ENCODE measurements around the gene TLR9. TPM values are rescaled to one million over a fixed set of nuclear protein-coding genes. Genes with fewer than 3 reads are reported as not detected.

The TLR9 gene
- total and polyA plus RNA-seq, 2 donors from 2014 or later = 0.94 TPM; not detected in 1

DNA sequence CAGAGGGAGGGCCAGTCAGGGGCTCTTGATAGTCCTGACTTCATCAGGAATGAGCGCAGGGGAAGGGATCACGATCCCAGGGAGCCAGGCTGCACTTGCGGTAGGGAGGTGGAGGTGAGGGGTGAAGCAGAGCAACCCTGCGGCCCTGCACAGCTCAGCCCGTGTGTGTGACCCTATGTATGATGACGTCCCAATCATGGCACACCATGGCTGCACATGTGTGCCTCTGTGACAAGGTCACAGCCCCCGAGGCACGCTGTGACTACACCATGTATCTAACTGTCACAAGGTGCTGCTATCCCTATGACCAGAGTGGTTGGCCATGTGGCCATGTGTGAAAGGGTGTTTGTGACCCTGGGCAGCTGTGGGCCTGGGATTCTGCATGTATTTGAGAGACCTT, 40.8 kb downstream of the TLR9 start:
- Histone ChIP-seq H3K27me3 (ENCODE audit: control insufficient read depth, insufficient read depth, low read length) (no peaks in the 10 kb centered on the region), H3K36me3 (ENCODE audit: control insufficient read depth in 2 of 3, insufficient read depth in 3 of 3, low read length in 3 of 3) (no peaks in the 10 kb centered on the region), H3K9ac (ENCODE audit: low read length in 3 of 3) (no peak overlapping the region), H3K9me3 (ENCODE audit: control insufficient read depth in 2 of 3, insufficient read depth in 1 of 3, low read length in 3 of 3) (no peaks in the 10 kb centered on the region), H3K4me3 (ENCODE audit: low read length in 3 of 3) (no peak overlapping the region), H3K27ac (ENCODE audit: low read depth in 2 of 2, low read length in 2 of 2) (no peak overlapping the region), H3K4me1 (ENCODE audit: control insufficient read depth in 2 of 3, insufficient read depth in 2 of 3, low read depth in 1 of 3, low read length in 3 of 3) (peaks cover 0 to 2% (median 0%) of the 10 kb centered on the region in 3 donors)
- FAIRE-seq (no peak), DNase-seq (no peak)
- TF ChIP-seq, protein P1, sequence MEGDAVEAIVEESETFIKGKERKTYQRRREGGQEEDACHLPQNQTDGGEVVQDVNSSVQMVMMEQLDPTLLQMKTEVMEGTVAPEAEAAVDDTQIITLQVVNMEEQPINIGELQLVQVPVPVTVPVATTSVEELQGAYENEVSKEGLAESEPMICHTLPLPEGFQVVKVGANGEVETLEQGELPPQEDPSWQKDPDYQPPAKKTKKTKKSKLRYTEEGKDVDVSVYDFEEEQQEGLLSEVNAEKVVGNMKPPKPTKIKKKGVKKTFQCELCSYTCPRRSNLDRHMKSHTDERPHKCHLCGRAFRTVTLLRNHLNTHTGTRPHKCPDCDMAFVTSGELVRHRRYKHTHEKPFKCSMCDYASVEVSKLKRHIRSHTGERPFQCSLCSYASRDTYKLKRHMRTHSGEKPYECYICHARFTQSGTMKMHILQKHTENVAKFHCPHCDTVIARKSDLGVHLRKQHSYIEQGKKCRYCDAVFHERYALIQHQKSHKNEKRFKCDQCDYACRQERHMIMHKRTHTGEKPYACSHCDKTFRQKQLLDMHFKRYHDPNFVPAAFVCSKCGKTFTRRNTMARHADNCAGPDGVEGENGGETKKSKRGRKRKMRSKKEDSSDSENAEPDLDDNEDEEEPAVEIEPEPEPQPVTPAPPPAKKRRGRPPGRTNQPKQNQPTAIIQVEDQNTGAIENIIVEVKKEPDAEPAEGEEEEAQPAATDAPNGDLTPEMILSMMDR (IDR thresholded peaks at IDR 0.05; ENCODE audit: borderline replicate concordance, extremely low read depth, insufficient read depth) = no peak
- intact Hi-C loops (cut with DNase I) = no loop called here

DNA sequence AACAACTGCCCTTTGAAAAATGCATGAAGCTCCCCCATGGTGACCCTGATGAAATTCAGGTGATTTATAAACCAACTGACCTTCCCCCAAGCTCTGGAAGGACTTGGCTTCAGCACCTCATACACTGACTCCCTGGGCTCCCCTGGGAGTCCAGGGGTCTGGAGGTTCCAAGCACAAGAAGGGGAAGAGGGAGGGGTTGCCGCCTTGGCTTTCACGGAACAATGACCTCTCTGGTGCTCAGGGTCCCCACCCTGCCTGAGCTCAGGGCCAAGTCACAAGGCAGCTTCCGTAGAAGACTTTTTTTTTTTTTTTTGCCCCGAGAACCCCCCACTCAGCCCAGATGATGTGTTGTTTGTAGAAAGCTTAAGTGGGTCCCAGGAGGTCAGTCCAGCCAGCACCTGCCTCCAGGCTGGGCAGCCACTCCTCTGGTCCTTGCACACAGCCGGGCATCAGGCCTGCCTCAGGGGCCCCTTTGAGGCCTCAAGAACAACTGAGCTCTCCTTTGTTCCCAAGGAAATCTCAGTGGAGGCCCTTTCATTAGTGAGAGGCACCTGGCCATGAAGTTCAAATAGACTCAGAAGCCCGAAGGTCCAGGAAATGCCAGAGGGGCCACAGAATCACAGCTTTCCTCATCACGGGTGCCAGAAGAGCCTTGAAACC, 41.5 kb downstream of the TLR9 start:
- no peak overlapping the region for H3K4me3 ChIP-seq (ENCODE audit: low read length in 3 of 3)
- no peaks in the 10 kb centered on the region for H3K4me1 ChIP-seq (ENCODE audit: control insufficient read depth in 2 of 3, insufficient read depth in 2 of 3, low read depth in 1 of 3, low read length in 3 of 3)
- DNase-seq = no peak
- no peaks in the 10 kb centered on the region for H3K27me3 ChIP-seq (ENCODE audit: control insufficient read depth, insufficient read depth, low read length)
- H3K36me3 ChIP-seq (ENCODE audit: control insufficient read depth in 2 of 3, insufficient read depth in 3 of 3, low read length in 3 of 3) = no peaks in the 10 kb centered on the region
- no peak overlapping the region for H3K9ac ChIP-seq (ENCODE audit: low read length in 3 of 3)
- intact Hi-C loops (cut with DNase I) = no loop called here
- TF ChIP-seq, protein P1 (IDR thresholded peaks at IDR 0.05; ENCODE audit: borderline replicate concordance, extremely low read depth, insufficient read depth) = no peak
- no peak for FAIRE-seq
- no peaks in the 10 kb centered on the region for H3K9me3 ChIP-seq (ENCODE audit: control insufficient read depth in 2 of 3, insufficient read depth in 1 of 3, low read length in 3 of 3)
- H3K27ac ChIP-seq (ENCODE audit: low read depth in 2 of 2, low read length in 2 of 2) = no peak overlapping the region

DNA sequence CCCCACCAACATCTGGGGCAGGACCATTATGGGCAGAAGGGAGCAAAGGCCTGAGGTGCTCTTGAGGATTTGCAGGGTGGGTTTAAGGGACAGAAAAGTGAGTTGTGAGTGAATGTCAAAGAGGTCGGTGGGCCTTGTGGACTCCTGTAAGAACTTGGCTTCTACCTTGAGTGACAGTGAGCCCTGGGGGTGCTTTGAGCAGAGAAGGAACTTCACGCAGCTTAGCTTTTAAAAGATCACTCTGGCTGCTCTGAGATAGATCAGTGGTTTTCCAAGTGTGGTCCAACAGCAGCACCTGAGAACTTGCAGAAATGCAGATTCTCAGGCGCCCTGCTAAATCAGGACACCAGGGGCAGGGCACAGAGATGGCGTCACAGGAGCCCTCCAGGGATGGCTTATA, 42.8 kb downstream of the TLR9 start:
- Histone ChIP-seq H3K27me3 (ENCODE audit: control insufficient read depth, insufficient read depth, low read length) (no peaks in the 10 kb centered on the region), H3K9me3 (ENCODE audit: control insufficient read depth in 2 of 3, insufficient read depth in 1 of 3, low read length in 3 of 3) (no peaks in the 10 kb centered on the region), H3K36me3 (ENCODE audit: control insufficient read depth in 2 of 3, insufficient read depth in 3 of 3, low read length in 3 of 3) (no peaks in the 10 kb centered on the region), H3K4me3 (ENCODE audit: low read length in 3 of 3) (no peak overlapping the region), H3K9ac (ENCODE audit: low read length in 3 of 3) (no peak overlapping the region), H3K27ac (ENCODE audit: low read depth in 2 of 2, low read length in 2 of 2) (no peak overlapping the region), H3K4me1 (ENCODE audit: control insufficient read depth in 2 of 3, insufficient read depth in 2 of 3, low read depth in 1 of 3, low read length in 3 of 3) (no peaks in the 10 kb centered on the region)
- intact Hi-C loops (cut with DNase I) = no loop called here
- TF ChIP-seq, protein P1 (IDR thresholded peaks at IDR 0.05; ENCODE audit: borderline replicate concordance, extremely low read depth, insufficient read depth) = no peak
- DNase-seq = no peak
- FAIRE-seq = no peak

DNA sequence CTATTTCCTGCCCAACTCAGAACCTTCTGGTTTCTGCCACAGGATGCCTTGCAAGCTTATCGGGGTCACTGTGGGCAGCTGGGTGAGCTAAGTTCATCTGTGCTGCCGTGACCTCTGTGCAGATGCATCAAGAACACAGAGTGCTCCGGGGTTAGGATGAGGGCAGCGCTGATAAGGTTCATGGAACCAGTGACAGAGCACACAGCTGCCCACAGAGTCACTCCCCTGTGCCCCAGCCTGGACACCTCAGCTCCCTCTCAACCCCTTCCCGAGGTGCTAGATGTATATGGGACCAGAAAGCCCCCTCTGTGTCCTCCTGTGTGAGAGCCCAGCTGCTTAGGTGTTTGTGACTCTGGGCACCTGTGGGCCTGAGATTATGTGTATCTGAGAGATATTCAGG, 43.2 kb downstream of the TLR9 start:
- no peak overlapping the region for H3K27ac ChIP-seq (ENCODE audit: low read depth in 2 of 2, low read length in 2 of 2)
- intact Hi-C loops (cut with DNase I) = no loop called here
- TF ChIP-seq, protein P1 (IDR thresholded peaks at IDR 0.05; ENCODE audit: borderline replicate concordance, extremely low read depth, insufficient read depth) = no peak
- no peaks in the 10 kb centered on the region for H3K4me1 ChIP-seq (ENCODE audit: control insufficient read depth in 2 of 3, insufficient read depth in 2 of 3, low read depth in 1 of 3, low read length in 3 of 3)
- no peaks in the 10 kb centered on the region for H3K27me3 ChIP-seq (ENCODE audit: control insufficient read depth, insufficient read depth, low read length)
- H3K9me3 ChIP-seq (ENCODE audit: control insufficient read depth in 2 of 3, insufficient read depth in 1 of 3, low read length in 3 of 3) = no peaks in the 10 kb centered on the region
- DNase-seq (no peak), FAIRE-seq (no peak)
- no peak overlapping the region for H3K9ac ChIP-seq (ENCODE audit: low read length in 3 of 3)
- no peak overlapping the region for H3K4me3 ChIP-seq (ENCODE audit: low read length in 3 of 3)
- H3K36me3 ChIP-seq (ENCODE audit: control insufficient read depth in 2 of 3, insufficient read depth in 3 of 3, low read length in 3 of 3) = no peaks in the 10 kb centered on the region

Measured in kidney (tissue), 14 donors.